ENCODE data around the gene COL8A1.

GRCh38 chr3:99706410-99706809 lies 68.0 kb downstream of the COL8A1 start:
- no peak for TF ChIP-seq SP1 (IDR thresholded peaks at IDR 0.05)
- no peak for TF ChIP-seq NFRKB (IDR thresholded peaks at IDR 0.05)
- TF ChIP-seq TARDBP (IDR thresholded peaks at IDR 0.05) = no peak
- no peak for TF ChIP-seq ARNT (IDR thresholded peaks at IDR 0.05)
- no peak for TF ChIP-seq FOXM1 (IDR thresholded peaks at IDR 0.05; ENCODE audit: borderline replicate concordance)
- no peak for TF ChIP-seq SUZ12 (IDR thresholded peaks at IDR 0.05)
- no peak for TF ChIP-seq CTBP1 (IDR thresholded peaks at IDR 0.05; ENCODE audit: borderline replicate concordance)
- TF ChIP-seq FOXA1 (IDR thresholded peaks at IDR 0.05) = no peak
- TF ChIP-seq PKNOX1 (IDR thresholded peaks at IDR 0.05) = no peak
- no peak for TF ChIP-seq BHLHE40 (IDR thresholded peaks at IDR 0.05; ENCODE audit: borderline replicate concordance)
- TF ChIP-seq FOXK2 (IDR thresholded peaks at IDR 0.05) = no peak
- no peak for TF ChIP-seq ZNF384 (IDR thresholded peaks at IDR 0.05)
- TF ChIP-seq LEF1 (IDR thresholded peaks at IDR 0.05; ENCODE audit: borderline replicate concordance) = no peak
